SIG-M5 treated with dmso at 0.1 percent for 504 hours (cell line): ENCODE data around the gene UACA.

Experiments
- DNase-seq: peaks from one replicate; lab custom pipeline; 2025; ENCODE audit not compliant: unreplicated experiment; lab: John Stamatoyannopoulos, UW

UACA gene

DNA sequence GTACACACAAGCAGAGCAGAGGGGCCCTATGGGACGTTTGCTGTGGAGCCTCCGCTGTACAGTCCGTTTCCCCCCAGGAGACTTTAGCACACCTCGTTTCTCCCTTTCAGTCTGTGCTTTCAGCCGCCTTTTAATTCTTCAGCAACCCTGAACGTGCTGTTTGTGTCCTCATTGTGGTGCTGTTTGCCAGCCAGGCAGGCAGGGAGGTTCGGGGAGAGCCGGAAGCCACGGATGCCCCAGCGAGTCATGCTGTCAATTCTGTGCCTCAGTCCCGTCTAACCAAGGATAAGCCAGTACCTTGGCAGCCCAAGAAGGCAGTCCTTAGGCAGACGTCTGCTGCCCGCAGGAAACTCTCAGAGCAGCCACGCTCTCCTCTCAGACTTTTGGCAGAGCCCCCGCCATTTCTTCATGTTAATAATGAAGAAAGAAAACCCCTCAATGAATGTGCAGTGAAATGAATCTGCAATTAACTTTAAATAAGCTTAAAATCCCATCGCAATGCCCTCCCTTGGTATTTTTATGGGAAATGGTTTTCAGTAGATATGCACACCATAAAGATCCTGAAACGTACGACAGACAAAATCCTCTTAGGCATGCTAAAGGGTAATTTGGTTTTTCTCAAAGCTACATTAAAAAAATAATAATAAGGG is 158.6 kb downstream of the UACA start:
- no peak for DNase-seq
